Astrocyte (in vitro differentiated cells and primary cell): ENCODE measurements around the gene CNKSR3.

Experiments
- CTCF ChIP-seq: IDR thresholded peaks from 2 replicates; pipeline ENCODE4 v1.5.1; 2011; ENCODE audit warnings: low read depth, mild to moderate bottlenecking, inconsistent platforms, low read length, moderate library complexity; ENCODE audit not compliant: insufficient read depth
- EZH2 ChIP-seq: IDR thresholded peaks from 2 replicates; pipeline ENCODE4 v1.6.1; 2012; ENCODE audit warnings: mild to moderate bottlenecking, low read length, inconsistent platforms; ENCODE audit not compliant: insufficient read depth

- TF ChIP-seq EZH2 (no peak), CTCF (no peak)
Observed at GRCh38 chr6:154440022-154440421, 70.5 kb downstream of the CNKSR3 start.
